SK-N-MC (cell line): Measurements from ENCODE around the gene PCBP3.

Experiments
- DNase-seq: peaks from one replicate; pipeline ENCODE4 v3.0.0-alpha.2; 2011; ENCODE audit warnings: low read depth, low spot score
- H3K27ac ChIP-seq: fragments of 200-600 bp; sonication (generic); 2 replicates; pipeline ENCODE4 v1.5.1; 2016; ENCODE audit warnings: mixed run types
- H3K36me3 ChIP-seq: fragments of 200-600 bp; sonication (generic); 2 replicates; pipeline ENCODE4 v1.6.1; 2017; ENCODE audit warnings: antibody characterized with exemption, low read length, mixed read lengths; ENCODE audit not compliant: insufficient read depth
- H3K4me3 ChIP-seq: fragments of 200-600 bp; sonication (generic); 2 replicates; pipeline ENCODE4 v1.5.1; 2016
- H3K9ac ChIP-seq: fragments of 200-600 bp; sonication (generic); 2 replicates; pipeline ENCODE4 v1.8.0; 2017; ENCODE audit warnings: mixed run types, mixed read lengths; ENCODE audit not compliant: insufficient read length
- H3K9me3 ChIP-seq: fragments of 200-600 bp; sonication (generic); 2 replicates; pipeline ENCODE4 v1.6.1; 2017; ENCODE audit warnings: low read depth, mild to moderate bottlenecking, antibody characterized with exemption, low read length, moderate library complexity, mixed read lengths
- EZH2 ChIP-seq: fragments of 200-600 bp; sonication (generic); IDR thresholded peaks from one replicate; pipeline ENCODE4 v1.6.1; 2017; ENCODE audit warnings: antibody characterized with exemption
- FOXP2 ChIP-seq: optimal IDR thresholded peaks from 2 replicates; pipeline ENCODE3; 2011; ENCODE audit warnings: mild to moderate bottlenecking, moderate library complexity; ENCODE audit not compliant: insufficient read depth; ENCODE audit errors: extremely low read length, control extremely low read depth
- POLR2AphosphoS5 ChIP-seq: IDR thresholded peaks from 2 replicates; pipeline ENCODE4 v1.6.1; 2012; ENCODE audit warnings: mild to moderate bottlenecking, low read depth, low read length, borderline replicate concordance

The PCBP3 gene

GRCh38 chr21:45860493-45861155, 217.1 kb downstream of the PCBP3 start:
- H3K9ac ChIP-seq = no peak overlapping the region

GRCh38 chr21:45861156-45861870, 217.8 kb downstream of the PCBP3 start:
- H3K9ac ChIP-seq = no peak overlapping the region
- no peak for DNase-seq
- no peaks in the 10 kb centered on the region for H3K9me3 ChIP-seq
- TF ChIP-seq POLR2AphosphoS5 (no peak), FOXP2 (no peak), EZH2 (no peak)
- H3K36me3 ChIP-seq = no peaks in the 10 kb centered on the region
- no peak overlapping the region for H3K4me3 ChIP-seq
- H3K27ac ChIP-seq = no peak overlapping the region

More at GRCh38 chr21:45860493-45861155, 217.1 kb downstream of the PCBP3 start:
- TF ChIP-seq POLR2AphosphoS5 (no peak), FOXP2 (no peak), EZH2 (no peak)
- H3K4me3 ChIP-seq = no peak overlapping the region
- DNase-seq = no peak
- no peak overlapping the region for H3K27ac ChIP-seq
- no peaks in the 10 kb centered on the region for H3K36me3 ChIP-seq
- H3K9me3 ChIP-seq = no peaks in the 10 kb centered on the region

DNA sequence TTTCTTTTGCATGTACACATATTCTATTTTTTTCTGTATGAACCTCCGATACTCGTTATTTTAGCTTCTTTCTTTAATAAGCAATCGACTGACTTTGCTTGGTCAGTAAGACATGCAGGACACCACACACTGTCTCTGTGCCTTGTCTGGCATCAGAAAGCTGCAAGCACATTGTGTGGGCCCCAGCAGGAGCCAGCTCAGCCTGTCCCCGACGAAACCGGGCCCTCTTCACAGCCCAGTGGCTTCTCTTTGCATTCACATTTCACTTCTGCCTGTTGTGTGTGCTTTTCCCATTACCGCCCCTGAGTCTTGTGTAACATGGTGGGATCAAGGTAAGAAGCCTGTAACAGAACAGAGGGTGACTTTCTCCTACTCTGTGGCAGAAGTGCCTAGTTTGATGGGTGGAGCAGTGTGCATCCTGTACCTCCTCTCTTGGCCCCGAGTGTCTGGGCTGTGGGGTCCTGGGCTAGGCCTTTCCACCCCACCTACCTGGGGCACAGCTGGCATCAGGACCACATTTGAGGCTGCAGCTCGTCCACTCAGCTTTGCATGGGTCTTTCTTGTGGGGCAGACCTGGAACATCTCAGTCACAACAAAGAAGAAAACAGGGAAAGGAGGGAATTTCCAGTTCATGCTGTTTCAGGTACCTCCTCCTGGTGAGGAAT, 219.2 kb downstream of the PCBP3 start:
- Histone ChIP-seq H3K9ac (no peak overlapping the region), H3K9me3 (no peaks in the 10 kb centered on the region), H3K36me3 (no peaks in the 10 kb centered on the region), H3K4me3 (no peak overlapping the region), H3K27ac (no peak overlapping the region)
- no peak for DNase-seq
- TF ChIP-seq POLR2AphosphoS5 = no peak
- TF ChIP-seq EZH2 = no peak
- no peak for TF ChIP-seq FOXP2

GRCh38 chr21:45863267-45863666, 219.7 kb downstream of the PCBP3 start:
- no peak for TF ChIP-seq EZH2
- TF ChIP-seq FOXP2 = no peak
- TF ChIP-seq POLR2AphosphoS5 = no peak
- no peak overlapping the region for H3K9ac ChIP-seq
- H3K36me3 ChIP-seq = no peaks in the 10 kb centered on the region
- DNase-seq = no peak
- H3K9me3 ChIP-seq = no peaks in the 10 kb centered on the region
- no peak overlapping the region for H3K4me3 ChIP-seq
- no peak overlapping the region for H3K27ac ChIP-seq

DNA sequence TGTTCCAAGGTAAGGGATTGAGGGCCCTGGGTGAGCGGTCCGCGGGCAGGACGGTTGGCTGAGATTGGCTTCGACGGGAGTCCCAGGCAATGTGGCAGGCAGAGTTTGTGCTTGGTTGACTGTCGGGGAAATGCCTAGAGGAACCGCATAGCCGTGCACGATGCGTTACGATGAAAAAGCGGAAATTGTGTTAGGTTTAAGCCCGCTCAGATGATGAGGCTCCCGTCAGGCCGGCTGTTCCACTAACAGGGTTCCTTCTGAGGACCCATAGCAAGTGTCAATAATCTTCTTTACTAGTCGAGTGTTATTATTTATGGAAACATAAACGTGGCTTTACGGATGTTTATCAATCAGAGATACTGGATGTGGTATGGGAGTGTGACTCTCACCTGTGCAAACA, 220.2 kb downstream of the PCBP3 start:
- no peak for TF ChIP-seq EZH2
- TF ChIP-seq POLR2AphosphoS5 = no peak
- no peak for TF ChIP-seq FOXP2
- no peak overlapping the region for H3K9ac ChIP-seq
- H3K27ac ChIP-seq = no peak overlapping the region
- no peak for DNase-seq
- no peak overlapping the region for H3K4me3 ChIP-seq
- no peaks in the 10 kb centered on the region for H3K36me3 ChIP-seq
- H3K9me3 ChIP-seq = no peaks in the 10 kb centered on the region

DNA sequence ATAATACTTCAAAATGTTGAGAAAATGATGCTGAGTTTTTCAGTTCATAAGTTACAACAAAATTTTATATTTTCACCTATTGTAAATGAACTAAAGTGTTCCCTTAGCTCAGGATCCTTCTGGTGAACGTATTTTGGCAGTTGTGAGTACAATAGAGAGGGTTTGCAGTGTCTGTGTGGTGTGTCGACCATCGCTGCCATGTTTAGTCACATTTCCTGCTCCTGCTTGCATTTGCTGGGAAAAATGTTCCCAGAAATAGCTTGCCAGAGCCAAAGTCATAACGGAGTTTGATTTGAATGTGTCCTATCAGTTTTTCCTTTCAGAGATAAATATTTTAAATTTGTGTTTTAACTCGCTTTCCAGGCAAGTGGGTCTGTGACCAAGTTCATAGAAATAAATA, 220.9 kb downstream of the PCBP3 start:
- Histone ChIP-seq H3K9ac (no peak overlapping the region), H3K9me3 (no peaks in the 10 kb centered on the region), H3K27ac (no peak overlapping the region), H3K36me3 (no peaks in the 10 kb centered on the region), H3K4me3 (no peak overlapping the region)
- DNase-seq = no peak
- TF ChIP-seq POLR2AphosphoS5 = no peak
- no peak for TF ChIP-seq EZH2
- TF ChIP-seq FOXP2 = no peak

GRCh38 chr21:45865106-45865835, 221.7 kb downstream of the PCBP3 start:
- no peak for DNase-seq
- TF ChIP-seq POLR2AphosphoS5 (no peak), FOXP2 (no peak), EZH2 (no peak)
- H3K27ac ChIP-seq = no peak overlapping the region
- H3K9ac ChIP-seq = no peak overlapping the region
- H3K9me3 ChIP-seq = no peaks in the 10 kb centered on the region
- H3K4me3 ChIP-seq = no peak overlapping the region
- no peaks in the 10 kb centered on the region for H3K36me3 ChIP-seq

- Histone ChIP-seq H3K9ac (no peak overlapping the region), H3K9me3 (no peaks in the 10 kb centered on the region), H3K4me3 (no peak overlapping the region), H3K27ac (no peak overlapping the region), H3K36me3 (no peaks in the 10 kb centered on the region)
- TF ChIP-seq EZH2 (no peak), FOXP2 (no peak), POLR2AphosphoS5 (no peak)
- no peak for DNase-seq
These were observed 223.0 kb downstream of the PCBP3 start for GRCh38 chr21:45866551-45866950.
